GM12878 (cell line): Measurements from ENCODE around the gene CCDC127. TPM values are rescaled to one million over a fixed set of nuclear protein-coding genes. Genes with fewer than 3 reads are reported as not detected.

Experiments used
- ATAC-seq: fragments of 200-7000 bp; cut with Tn5 transposase; 3 replicates; pipeline ENCODE4 v1.9.1; 2020; ENCODE audit warnings: mild to moderate bottlenecking, moderate library complexity
- BruUV-seq: library from RNA; stranded (reverse); fragments of 400-500 nt; replicated peaks from 2 replicates; lab custom pipeline; 2021; lab: Mats Ljungman, UMichigan
- CTCF ChIA-PET: fragments of 300-600 bp; sonication (Branson Sonifier 250); formaldehyde crosslinking; extraction: SDS; loops from one replicate; lab custom pipeline; 2021; ENCODE audit warnings: inconsistent platforms; lab: Yijun Ruan, JAX
- POLR2A ChIA-PET: fragments of 350-600 bp; formaldehyde crosslinking; extraction: SDS; loops from one replicate; lab custom pipeline; 2021; ENCODE audit warnings: inconsistent platforms; lab: Charles Lee
- RAD21 ChIA-PET: fragments of 300-600 bp; sonication (Branson Sonifier 250); formaldehyde crosslinking; loops from one replicate; lab custom pipeline; 2023; ENCODE audit warnings: antibody characterized with exemption; ENCODE audit not compliant: unreplicated experiment; lab: Charles Lee
- SMC1A ChIA-PET: fragments of 300-600 bp; sonication (Branson Sonifier 250); formaldehyde crosslinking; loops from one replicate; lab custom pipeline; 2023; ENCODE audit not compliant: unreplicated experiment, uncharacterized antibody; lab: Charles Lee
- DNase-seq: peaks from one replicate; pipeline ENCODE4 v3.0.0-alpha.2; 2011; ENCODE audit warnings: low read depth, low spot score
- FAIRE-seq: peaks from 3 replicates; lab custom pipeline; 2011; peaks lifted over from hg19 to GRCh38; lab: Jason Lieb, UNC
- H2AFZ ChIP-seq: 2 replicates; pipeline ENCODE4 v1.6.0; 2011; ENCODE audit warnings: low read depth, low read length, control low read depth; ENCODE audit not compliant: control insufficient read depth
- H3K27ac ChIP-seq: 2 replicates; pipeline ENCODE4 v1.5.1; 2011; ENCODE audit warnings: control low read depth; ENCODE audit not compliant: control insufficient read depth, insufficient read depth
- H3K27me3 ChIP-seq, 2 experiments: replicated peaks in 1 of 2; 2 replicates each; pipeline versions ENCODE4 v1.6.0 to v1.6.1; 2011; ENCODE audit warnings: low read length in 1 of 2; ENCODE audit not compliant: control insufficient read depth in 2 of 2, insufficient read depth in 2 of 2
- H3K36me3 ChIP-seq, 2 experiments: 2 replicates each; pipeline ENCODE4 v1.5.1; 2011; ENCODE audit warnings: low read length in 1 of 2; ENCODE audit not compliant: control insufficient read depth in 2 of 2, insufficient read depth in 2 of 2
- H3K4me1 ChIP-seq: 2 replicates; pipeline ENCODE4 v1.6.1; 2011; ENCODE audit warnings: mild to moderate bottlenecking, low read length, moderate library complexity, mixed read lengths; ENCODE audit not compliant: control insufficient read depth, insufficient read depth
- H3K4me2 ChIP-seq: 2 replicates; pipeline ENCODE4 v1.6.0; 2011; ENCODE audit warnings: control low read depth; ENCODE audit not compliant: control insufficient read depth, insufficient read depth
- H3K4me3 ChIP-seq: fragments of 200-600 bp; sonication (generic); 2 replicates; pipeline ENCODE4 v1.5.1; 2016
- H3K79me2 ChIP-seq: 2 replicates; pipeline ENCODE4 v1.6.0; 2011; ENCODE audit warnings: low read length; ENCODE audit not compliant: control insufficient read depth, insufficient read depth
- H3K9ac ChIP-seq: 2 replicates; pipeline ENCODE4 v1.8.0; 2011; ENCODE audit warnings: low read length, control low read depth, mixed read lengths; ENCODE audit not compliant: control insufficient read depth, insufficient read depth
- H3K9me3 ChIP-seq: replicated peaks from 3 replicates; pipeline ENCODE4 v1.5.1; 2011; ENCODE audit warnings: mild to moderate bottlenecking, low read length; ENCODE audit not compliant: control insufficient read depth, insufficient read depth
- H4K20me1 ChIP-seq: 2 replicates; pipeline ENCODE4 v1.6.0; 2011; ENCODE audit not compliant: control insufficient read depth, insufficient read depth
- BCL11A ChIP-seq: IDR thresholded peaks from 2 replicates; pipeline ENCODE4 v1.6.1; 2011; ENCODE audit warnings: low read depth, low read length
- CBX5 ChIP-seq: sonication (generic); IDR thresholded peaks from 2 replicates; pipeline ENCODE4 v1.6.1; 2016; ENCODE audit warnings: low read depth, moderate library complexity, mild to moderate bottlenecking, inconsistent platforms
- CHD4 ChIP-seq: fragments of 200-600 bp; sonication (generic); IDR thresholded peaks from 2 replicates; pipeline ENCODE4 v1.6.1; 2016; ENCODE audit warnings: mild to moderate bottlenecking
- DPF2 ChIP-seq: fragments of 450-650 bp; IDR thresholded peaks from 2 replicates; pipeline ENCODE4 v1.6.1; 2017; ENCODE audit warnings: mild to moderate bottlenecking
- MTA2 ChIP-seq: fragments of 450-650 bp; IDR thresholded peaks from 2 replicates; pipeline ENCODE4 v1.6.1; 2016; ENCODE audit warnings: low read depth, mild to moderate bottlenecking, moderate library complexity
- NR2F1 ChIP-seq: fragments of 450-650 bp; conservative IDR thresholded peaks from 2 replicates; pipeline ENCODE4 v1.6.1; 2017; ENCODE audit warnings: mild to moderate bottlenecking
- NRF1 ChIP-seq: conservative IDR thresholded peaks from 2 replicates; pipeline ENCODE4 v1.6.1; 2011; ENCODE audit warnings: mild to moderate bottlenecking, low read depth, low read length, improper control_type of control experiment
- PAX5 ChIP-seq: IDR thresholded peaks from 2 replicates; pipeline ENCODE4 v1.6.1; 2011; ENCODE audit warnings: low read depth, low read length, borderline replicate concordance
- SUPT20H ChIP-seq: IDR thresholded peaks from 2 replicates; pipeline ENCODE4 v1.6.1; 2011; ENCODE audit warnings: low read depth, mild to moderate bottlenecking, low read length, moderate library complexity, borderline replicate concordance; ENCODE audit not compliant: control insufficient read depth
- TBL1XR1 ChIP-seq: IDR thresholded peaks from 2 replicates; pipeline ENCODE4 v1.6.1; 2012; ENCODE audit warnings: low read depth, low read length, improper control_type of control experiment
- ZBED1 ChIP-seq: IDR thresholded peaks from 2 replicates; pipeline ENCODE4 v1.6.1; 2016; ENCODE audit warnings: borderline replicate concordance
- ZNF217 ChIP-seq: fragments of 450-650 bp; IDR thresholded peaks from 2 replicates; pipeline ENCODE4 v1.6.1; 2017; ENCODE audit warnings: antibody characterized with exemption, mild to moderate bottlenecking
- ZNF24 ChIP-seq: fragments of 450-650 bp; IDR thresholded peaks from 2 replicates; pipeline ENCODE4 v1.6.1; 2017; ENCODE audit warnings: antibody characterized with exemption, mild to moderate bottlenecking
- WGBS: methylation state at CpG from one replicate; pipeline ENCODE4 v1.1.6; 2016; ENCODE audit warnings: low lambda C conversion rate; ENCODE audit not compliant: insufficient replicate concordance, insufficient coverage; ENCODE audit errors: missing lambda C conversion rate; 5-methylcytosine and 5-hydroxymethylcytosine counted together
- in situ Hi-C: fragments of 300-500 bp; cut with MboI; formaldehyde crosslinking; loops from 9 replicates; pipeline ENCODE4 v1.14.3; 2018; ENCODE audit warnings: mixed read lengths
- intact Hi-C: fragments of 100-400 bp; cut with micrococcal nuclease; formaldehyde crosslinking; loops from one replicate; pipeline ENCODE4 v1.14.2; 2022; ENCODE audit not compliant: unreplicated experiment
- polyA plus RNA-seq, 11 experiments: library from polyadenylated mRNA; depleted of rRNA in 4 of 11; unstranded in 6 of 11; stranded (reverse) in 5 of 11; fragments of >200 nt; fragmentation: Nextera tagmentation in 4 of 11; fragmentation: Illumina TruSeq in 1 of 11; extraction: Ambion mirVana in 4 of 11; extraction: Trizol in 1 of 11; gene quantifications; 1 replicate in 1 of 11; 2 replicates in 10 of 11; pipeline versions ENCODE4 v1.2.1 to v1.2.3, GENCODE V29; 2011 to 2016; ENCODE audit warnings: inconsistent platforms in 2 of 11, missing spikeins in 2 of 11, low read depth in 1 of 11
- total RNA-seq, 4 experiments: library from RNA; depleted of rRNA in 3 of 4; stranded (reverse); fragments of >200 nt in 3 of 4; fragmentation: Illumina TruSeq in 1 of 4; extraction: Trizol in 1 of 4; gene quantifications; 2 replicates each; pipeline versions ENCODE4 v1.2.1 to v1.2.3, GENCODE V29; 2013 to 2021
- TF ChIP-seq, protein P1 (sequence below): IDR thresholded peaks from 2 replicates; pipeline ENCODE4 v1.6.1; 2012; ENCODE audit warnings: low read length, inconsistent platforms
- TF ChIP-seq, protein P2 (sequence below): fragments of 450-650 bp; IDR thresholded peaks from 2 replicates; pipeline ENCODE4 v1.6.1; 2017; ENCODE audit warnings: mild to moderate bottlenecking, low read depth, inconsistent platforms; ENCODE audit not compliant: poor library complexity, severe bottlenecking

CCDC127 gene
- total and polyA plus RNA-seq, 10 of the 15 experiments (the other 5 are each of a cell fraction or from before 2014, with no cell fraction given) = 1.9 to 6.9 (median 2.9) TPM

DNA sequence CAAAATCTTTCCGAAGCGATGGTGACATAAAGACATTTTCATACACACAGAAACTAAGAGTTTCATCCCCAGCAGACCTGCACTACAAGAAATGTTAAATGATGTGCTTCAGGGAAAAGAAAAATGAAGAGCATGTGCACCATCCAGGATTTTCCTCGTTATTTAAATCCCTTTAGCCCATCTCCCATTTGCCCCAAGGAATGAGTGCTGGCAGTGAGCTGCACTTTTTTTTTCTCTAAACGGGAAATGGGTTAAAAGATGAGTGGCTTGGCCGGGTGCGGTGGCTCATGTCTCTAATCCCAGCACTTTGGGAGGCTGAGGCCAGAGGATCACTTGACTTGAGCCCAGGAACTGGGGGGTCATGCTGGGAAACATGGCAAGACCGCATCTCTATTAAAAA lies 33.5 kb downstream of the CCDC127 start (continued):
- TF ChIP-seq NRF1 = no peak

DNA sequence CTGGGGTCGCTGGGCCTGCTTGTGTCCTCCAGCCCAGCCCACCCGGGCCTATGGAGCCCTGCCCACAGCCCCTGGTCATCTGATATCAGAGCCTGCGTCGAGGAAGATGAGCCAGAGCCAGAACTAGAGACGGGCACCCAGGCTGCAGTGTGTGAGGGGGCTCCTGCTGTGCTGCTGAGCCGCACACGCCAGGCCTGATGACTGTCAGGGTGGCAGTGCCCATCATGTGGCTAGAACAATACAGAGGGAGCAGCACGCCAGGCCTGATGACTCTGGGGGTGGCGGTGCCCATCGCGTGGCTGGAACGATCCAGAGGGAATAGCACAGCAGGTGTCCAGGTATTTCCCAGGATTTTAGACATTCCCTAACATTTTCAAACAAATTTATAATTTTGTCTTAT lies 35.8 kb downstream of the CCDC127 start:
- no peaks in the 10 kb centered on the region for H3K36me3 ChIP-seq
- H3K27ac ChIP-seq = no peak overlapping the region
- FAIRE-seq (no peak), DNase-seq (no peak), ATAC-seq (no peak)
- no peaks in the 10 kb centered on the region for H3K79me2 ChIP-seq
- ChIA-PET CTCF (no interaction called here), RAD21 (no interaction called here), POLR2A (no interaction called here), SMC1A (no interaction called here)
- 51% methylated on average over 12 of the region's 12 CpGs for WGBS
- TF ChIP-seq CHD4 (no peak), NR2F1 (no peak), CBX5 (no peak), TBL1XR1 (no peak), PAX5 (no peak), SUPT20H (no peak), ZBED1 (no peak), BCL11A (no peak), MTA2 (no peak), ZNF217 (no peak), DPF2 (no peak), ZNF24 (no peak)
- TF ChIP-seq, protein P1, sequence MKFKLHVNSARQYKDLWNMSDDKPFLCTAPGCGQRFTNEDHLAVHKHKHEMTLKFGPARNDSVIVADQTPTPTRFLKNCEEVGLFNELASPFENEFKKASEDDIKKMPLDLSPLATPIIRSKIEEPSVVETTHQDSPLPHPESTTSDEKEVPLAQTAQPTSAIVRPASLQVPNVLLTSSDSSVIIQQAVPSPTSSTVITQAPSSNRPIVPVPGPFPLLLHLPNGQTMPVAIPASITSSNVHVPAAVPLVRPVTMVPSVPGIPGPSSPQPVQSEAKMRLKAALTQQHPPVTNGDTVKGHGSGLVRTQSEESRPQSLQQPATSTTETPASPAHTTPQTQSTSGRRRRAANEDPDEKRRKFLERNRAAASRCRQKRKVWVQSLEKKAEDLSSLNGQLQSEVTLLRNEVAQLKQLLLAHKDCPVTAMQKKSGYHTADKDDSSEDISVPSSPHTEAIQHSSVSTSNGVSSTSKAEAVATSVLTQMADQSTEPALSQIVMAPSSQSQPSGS = no peak
- TF ChIP-seq, protein P2, sequence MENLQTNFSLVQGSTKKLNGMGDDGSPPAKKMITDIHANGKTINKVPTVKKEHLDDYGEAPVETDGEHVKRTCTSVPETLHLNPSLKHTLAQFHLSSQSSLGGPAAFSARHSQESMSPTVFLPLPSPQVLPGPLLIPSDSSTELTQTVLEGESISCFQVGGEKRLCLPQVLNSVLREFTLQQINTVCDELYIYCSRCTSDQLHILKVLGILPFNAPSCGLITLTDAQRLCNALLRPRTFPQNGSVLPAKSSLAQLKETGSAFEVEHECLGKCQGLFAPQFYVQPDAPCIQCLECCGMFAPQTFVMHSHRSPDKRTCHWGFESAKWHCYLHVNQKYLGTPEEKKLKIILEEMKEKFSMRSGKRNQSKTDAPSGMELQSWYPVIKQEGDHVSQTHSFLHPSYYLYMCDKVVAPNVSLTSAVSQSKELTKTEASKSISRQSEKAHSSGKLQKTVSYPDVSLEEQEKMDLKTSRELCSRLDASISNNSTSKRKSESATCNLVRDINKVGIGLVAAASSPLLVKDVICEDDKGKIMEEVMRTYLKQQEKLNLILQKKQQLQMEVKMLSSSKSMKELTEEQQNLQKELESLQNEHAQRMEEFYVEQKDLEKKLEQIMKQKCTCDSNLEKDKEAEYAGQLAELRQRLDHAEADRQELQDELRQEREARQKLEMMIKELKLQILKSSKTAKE = no peak
- no peaks in the 10 kb centered on the region for H3K4me1 ChIP-seq
- no peak overlapping the region for H3K4me2 ChIP-seq
- H3K4me3 ChIP-seq = no peak overlapping the region
- in situ Hi-C loops (no loop called here), intact Hi-C loops (no loop called here)
- no peak overlapping the region for H3K9ac ChIP-seq
- no peaks in the 10 kb centered on the region for H3K9me3 ChIP-seq
- no peaks in the 10 kb centered on the region; a peak in 2 of 4 replicates for H3K27me3 ChIP-seq
- H2AFZ ChIP-seq = no peak overlapping the region
- H4K20me1 ChIP-seq = no peaks in the 10 kb centered on the region
- BruUV-seq = no TSS peak
